ENCODE data around the gene AKAP13.

The AKAP13 gene

GRCh38 chr15:85718271-85718971, 338.0 kb downstream of the AKAP13 start:
- DNase-seq = no peak

GRCh38 chr15:85718981-85719380, 338.6 kb downstream of the AKAP13 start:
- no peak for DNase-seq

GRCh38 chr15:85722374-85723152, 342.2 kb downstream of the AKAP13 start:
- no peak for DNase-seq

GRCh38 chr15:85723960-85724945, 343.9 kb downstream of the AKAP13 start:
- DNase-seq = no peak

- DNase-seq = no peak
Observed at GRCh38 chr15:85725019-85725418, 344.6 kb downstream of the AKAP13 start.

GRCh38 chr15:85725564-85725963, 345.2 kb downstream of the AKAP13 start:
- DNase-seq = no peak

- no peak for DNase-seq
Observed at GRCh38 chr15:85726454-85726853, 346.1 kb downstream of the AKAP13 start.

GRCh38 chr15:85727068-85727467, 346.7 kb downstream of the AKAP13 start:
- no peak for DNase-seq

GRCh38 chr15:85730001-85730820, 349.8 kb downstream of the AKAP13 start:
- DNase-seq = no peak

GRCh38 chr15:85733416-85733815, 353.0 kb downstream of the AKAP13 start:
- DNase-seq = no peak

- no peak for DNase-seq
Observed at GRCh38 chr15:85737061-85737460, 356.7 kb downstream of the AKAP13 start.

- DNase-seq = no peak
Observed at GRCh38 chr15:85741021-85741421, 360.6 kb downstream of the AKAP13 start.

- DNase-seq = no peak
Observed at GRCh38 chr15:85741662-85742061, 361.3 kb downstream of the AKAP13 start.

GRCh38 chr15:85742186-85742821, 361.9 kb downstream of the AKAP13 start:
- DNase-seq = no peak

GRCh38 chr15:85743392-85744055, 363.1 kb downstream of the AKAP13 start:
- no peak for DNase-seq

GRCh38 chr15:85744579-85744978, 364.2 kb downstream of the AKAP13 start:
- no peak for DNase-seq

- no peak for DNase-seq
Observed at GRCh38 chr15:85745023-85745422, 364.6 kb downstream of the AKAP13 start.

GRCh38 chr15:85745525-85746150, 365.2 kb downstream of the AKAP13 start:
- DNase-seq = no peak

- DNase-seq = no peak
Observed at GRCh38 chr15:85746641-85747040, 366.2 kb downstream of the AKAP13 start.

- DNase-seq = no peak
Observed at GRCh38 chr15:85748176-85748575, 367.8 kb downstream of the AKAP13 start.

GRCh38 chr15:85748729-85749128, 368.3 kb downstream of the AKAP13 start:
- no peak for DNase-seq
